MM.1S (cell line): ENCODE measurements around the gene OR9Q1.

Experiments
- DNase-seq: peaks from one replicate; pipeline ENCODE4 v3.0.0-alpha.2; 2015
- H2AFZ ChIP-seq: fragments of 300-600 bp; sonication (generic); 2 replicates; pipeline ENCODE4 v1.6.0; 2016; ENCODE audit warnings: antibody characterized with exemption, low read length
- H3F3A ChIP-seq: fragments of 300-600 bp; sonication (generic); 2 replicates; pipeline ENCODE4 v1.6.1; 2016; ENCODE audit warnings: mild to moderate bottlenecking, antibody characterized with exemption, low read length, moderate library complexity, mixed read lengths; ENCODE audit not compliant: insufficient read depth
- H3K27ac ChIP-seq: fragments of 300-600 bp; sonication (generic); 2 replicates; pipeline ENCODE4 v1.5.1; 2016; ENCODE audit warnings: mild to moderate bottlenecking, low read length
- H3K27me3 ChIP-seq: fragments of 300-600 bp; sonication (generic); replicated peaks from 2 replicates; pipeline ENCODE4 v1.6.0; 2016; ENCODE audit warnings: low read length; ENCODE audit not compliant: insufficient read depth
- H3K36me3 ChIP-seq: fragments of 300-600 bp; sonication (generic); replicated peaks from 2 replicates; pipeline ENCODE4 v1.6.1; 2016; ENCODE audit warnings: mild to moderate bottlenecking, low read length, mixed read lengths; ENCODE audit not compliant: insufficient read depth
- H3K4me1 ChIP-seq: fragments of 300-600 bp; sonication (generic); 2 replicates; pipeline ENCODE4 v1.6.1; 2016; ENCODE audit warnings: low read length, mixed read lengths
- H3K4me2 ChIP-seq: fragments of 300-600 bp; sonication (generic); 2 replicates; pipeline ENCODE4 v1.6.0; 2016; ENCODE audit warnings: low read depth, low read length
- H3K4me3 ChIP-seq: fragments of 300-600 bp; sonication (generic); 2 replicates; pipeline ENCODE4 v1.5.1; 2016; ENCODE audit warnings: low read length, mixed read lengths
- H3K79me2 ChIP-seq: fragments of 300-600 bp; sonication (generic); 2 replicates; pipeline ENCODE4 v1.6.1; 2016; ENCODE audit warnings: mixed run types, low read length, mixed read lengths
- H3K9ac ChIP-seq: fragments of 300-600 bp; sonication (generic); 2 replicates; pipeline ENCODE4 v1.6.1; 2016; ENCODE audit warnings: low read length, mixed read lengths
- H3K9me2 ChIP-seq: fragments of 300-600 bp; sonication (generic); replicated peaks from 2 replicates; pipeline ENCODE4 v1.6.1; 2016; ENCODE audit warnings: mild to moderate bottlenecking, low read length, mixed read lengths; ENCODE audit not compliant: insufficient read depth
- H3K9me3 ChIP-seq: fragments of 300-600 bp; sonication (generic); replicated peaks from 2 replicates; pipeline ENCODE4 v1.6.1; 2016; ENCODE audit warnings: mild to moderate bottlenecking, low read length, mixed read lengths; ENCODE audit not compliant: insufficient read depth
- H4K20me1 ChIP-seq: fragments of 300-600 bp; sonication (generic); 2 replicates; pipeline ENCODE4 v1.6.1; 2016; ENCODE audit warnings: mild to moderate bottlenecking, low read length, moderate library complexity, mixed read lengths; ENCODE audit not compliant: insufficient read depth
- CTCF ChIP-seq: fragments of 300-600 bp; sonication (generic); IDR thresholded peaks from 2 replicates; pipeline ENCODE4 v1.5.1; 2016; ENCODE audit warnings: antibody characterized with exemption, low read length, mixed read lengths
- EZH2 ChIP-seq: fragments of 300-600 bp; sonication (generic); optimal IDR thresholded peaks from 2 replicates; pipeline ENCODE3; 2017; ENCODE audit warnings: low read depth, mild to moderate bottlenecking, antibody characterized with exemption, low read length, mixed read lengths
- EZH2phosphoT487 ChIP-seq: fragments of 300-600 bp; sonication (generic); IDR thresholded peaks from 2 replicates; pipeline ENCODE4 v1.6.1; 2018; ENCODE audit warnings: antibody characterized with exemption, low read length

Gene OR9Q1

GRCh38 chr11:58179648-58180047, 156.0 kb downstream of the OR9Q1 start:
- H4K20me1 ChIP-seq, result no peaks in the 10 kb centered on the region
- no peak for TF ChIP-seq EZH2phosphoT487
- TF ChIP-seq CTCF, result no peak
- no peak for TF ChIP-seq EZH2
- no peaks in the 10 kb centered on the region for H3K9me2 ChIP-seq
- no peak overlapping the region for H3K4me2 ChIP-seq
- no peaks in the 10 kb centered on the region for H3K36me3 ChIP-seq
- no peak overlapping the region for H3K4me3 ChIP-seq
- no peak for DNase-seq
- no peaks in the 10 kb centered on the region for H3K79me2 ChIP-seq
- H3F3A ChIP-seq, result no peaks in the 10 kb centered on the region
- no peaks in the 10 kb centered on the region for H3K27me3 ChIP-seq
- H3K4me1 ChIP-seq, result no peaks in the 10 kb centered on the region
- H3K27ac ChIP-seq, result no peak overlapping the region
- H2AFZ ChIP-seq, result no peak overlapping the region
- no peak overlapping the region for H3K9ac ChIP-seq
- H3K9me3 ChIP-seq, result no peaks in the 10 kb centered on the region

- Histone ChIP-seq H3K36me3 (no peaks in the 10 kb centered on the region), H2AFZ (no peak overlapping the region), H3K4me3 (no peak overlapping the region), H3K4me2 (no peak overlapping the region), H3K9me3 (no peaks in the 10 kb centered on the region), H3F3A (no peaks in the 10 kb centered on the region), H3K9me2 (no peaks in the 10 kb centered on the region), H3K4me1 (no peaks in the 10 kb centered on the region), H3K27me3 (no peaks in the 10 kb centered on the region), H3K27ac (no peak overlapping the region), H3K79me2 (no peaks in the 10 kb centered on the region), H3K9ac (no peak overlapping the region), H4K20me1 (no peaks in the 10 kb centered on the region)
- no peak for DNase-seq
- no peak for TF ChIP-seq EZH2
- no peak for TF ChIP-seq CTCF
- TF ChIP-seq EZH2phosphoT487, result no peak
These were observed 163.3 kb downstream of the OR9Q1 start for GRCh38 chr11:58186938-58187337.

GRCh38 chr11:58188770-58189169, 165.1 kb downstream of the OR9Q1 start, which contains the start of gene OR9Q2:
Gene OR9Q2 (plus strand): TSS chr11:58189070. CDS start chr11:58190491, 1,421 bp downstream.
- Histone ChIP-seq H3K9ac (no peak within 1 kb of the TSS), H3K9me3 (no peaks in the 10 kb centered on the region), H3F3A (no peaks in the 10 kb centered on the region), H3K4me2 (no peak within 1 kb of the TSS), H3K4me1 (no peaks in the 10 kb centered on the region), H2AFZ (no peak within 1 kb of the TSS), H3K79me2 (no peaks in the 10 kb centered on the region), H3K27me3 (no peaks in the 10 kb centered on the region), H3K4me3 (no peak within 1 kb of the TSS), H4K20me1 (no peaks in the 10 kb centered on the region), H3K36me3 (no peaks in the 10 kb centered on the region), H3K27ac (no peak within 1 kb of the TSS), H3K9me2 (no peaks in the 10 kb centered on the region)
- DNase-seq, result no peak
- TF ChIP-seq EZH2 (no peak), EZH2phosphoT487 (no peak), CTCF (no peak)
